DMS79 treated with DMSO at 0.1 percent for 48 hours (cell line): ENCODE data around the gene CCND2.

ENCODE experiments used
- DNase-seq: peaks from one replicate; lab custom pipeline; 2025; lab: John Stamatoyannopoulos, UW

The CCND2 gene

GRCh38 chr12:4276524-4277204, 3.1 kb downstream of the CCND2 start:
- peak; percentile 88 for DNase-seq

GRCh38 chr12:4277205-4277543, 3.6 kb downstream of the CCND2 start:
- no peak for DNase-seq

- no peak for DNase-seq
Measured at GRCh38 chr12:4277857-4278256, 4.3 kb downstream of the CCND2 start.

GRCh38 chr12:4278329-4279197, 5.0 kb downstream of the CCND2 start:
- DNase-seq = peak; percentile 92

GRCh38 chr12:4279198-4279690, 5.7 kb downstream of the CCND2 start:
- DNase-seq = no peak

GRCh38 chr12:4280351-4281163, 7.0 kb downstream of the CCND2 start:
- no peak for DNase-seq

- no peak for DNase-seq
Measured at GRCh38 chr12:4281173-4281654, 7.7 kb downstream of the CCND2 start.

- no peak for DNase-seq
Measured at GRCh38 chr12:4282103-4282891, 8.7 kb downstream of the CCND2 start.

- DNase-seq = no peak
Measured at GRCh38 chr12:4282892-4283511, 9.4 kb downstream of the CCND2 start.

- no peak for DNase-seq
Measured at GRCh38 chr12:4283512-4284255, 10.1 kb downstream of the CCND2 start.

- no peak for DNase-seq
Measured at GRCh38 chr12:4284306-4284705, 10.7 kb downstream of the CCND2 start.

GRCh38 chr12:4285070-4285469, 11.5 kb downstream of the CCND2 start:
- DNase-seq = no peak

GRCh38 chr12:4286228-4286627, 12.7 kb downstream of the CCND2 start:
- DNase-seq = no peak

- no peak for DNase-seq
Measured at GRCh38 chr12:4286771-4287317, 13.3 kb downstream of the CCND2 start.

GRCh38 chr12:4287325-4288211, 14.0 kb downstream of the CCND2 start:
- DNase-seq = no peak

- no peak for DNase-seq
Measured at GRCh38 chr12:4288296-4289131, 15.0 kb downstream of the CCND2 start.

GRCh38 chr12:4289231-4289878, 15.8 kb downstream of the CCND2 start:
- DNase-seq = peak; percentile 25
